OCI-LY3 (cell line): ENCODE measurements around the gene UQCC3.

ENCODE experiments used
- CTCF ChIP-seq: fragments of 200-600, 300-600 bp; sonication (generic); IDR thresholded peaks from 2 replicates; pipeline ENCODE4 v1.5.1; 2014; ENCODE audit warnings: antibody characterized with exemption, low read length, low read depth
- EZH2phosphoT487 ChIP-seq: fragments of 200-600 bp; shearing (Covaris generic); IDR thresholded peaks from 2 replicates; pipeline ENCODE4 v1.6.1; 2018; ENCODE audit warnings: antibody characterized with exemption, mixed run types, low read depth

GRCh38 chr11:62702246-62702645 is 30.8 kb downstream of the UQCC3 start:
- TF ChIP-seq CTCF (no peak), EZH2phosphoT487 (no peak)
